GM18867 (cell line): Measurements from ENCODE around the gene CAPN10.

ENCODE experiments used
- ATAC-seq: cut with Tn5 transposase; IDR thresholded peaks from one replicate; pipeline ENCODE4 v1.9.1; 2021; ENCODE audit warnings: mild to moderate bottlenecking, moderate library complexity; ENCODE audit not compliant: unreplicated experiment

CAPN10 gene

DNA sequence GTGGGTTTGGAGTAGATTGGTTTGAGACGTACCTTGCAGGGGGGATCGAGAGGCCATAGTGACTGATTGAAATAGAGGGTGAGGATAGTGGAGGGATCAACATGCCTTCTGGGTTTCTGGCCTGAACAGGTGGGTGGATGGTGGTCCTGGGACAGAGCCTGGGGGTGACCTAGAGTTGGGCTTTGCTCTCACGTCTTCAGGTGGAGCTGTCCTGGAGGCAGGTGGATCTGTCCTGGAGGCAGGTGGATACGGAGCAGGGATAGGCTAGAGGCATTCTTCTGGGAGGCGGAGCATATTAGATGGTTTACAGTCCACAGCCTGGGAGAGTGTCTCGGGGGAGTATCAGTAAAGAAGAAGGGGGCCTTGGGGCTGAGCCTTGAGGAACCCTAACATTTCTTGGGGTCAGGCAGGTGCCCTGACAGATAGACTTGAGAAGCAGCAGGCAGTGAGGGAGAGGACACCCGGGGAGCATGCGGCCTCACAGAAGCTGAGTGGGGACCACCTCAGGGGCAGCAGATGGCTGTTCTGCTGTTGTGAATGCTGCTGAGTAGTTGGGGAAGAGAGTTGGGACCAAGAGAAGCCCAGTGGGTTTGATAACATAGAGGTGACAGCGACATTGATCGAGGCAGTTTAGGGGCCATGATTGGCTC is 1.6 kb downstream of the CAPN10 start:
- no peak for ATAC-seq

- ATAC-seq: no peak
These were observed 2.1 kb downstream of the CAPN10 start for GRCh38 chr2:240588669-240589068.

GRCh38 chr2:240589375-240589774 is 2.8 kb downstream of the CAPN10 start:
- ATAC-seq: no peak

- ATAC-seq: no peak
These were observed 3.5 kb downstream of the CAPN10 start for GRCh38 chr2:240589850-240590525.

DNA sequence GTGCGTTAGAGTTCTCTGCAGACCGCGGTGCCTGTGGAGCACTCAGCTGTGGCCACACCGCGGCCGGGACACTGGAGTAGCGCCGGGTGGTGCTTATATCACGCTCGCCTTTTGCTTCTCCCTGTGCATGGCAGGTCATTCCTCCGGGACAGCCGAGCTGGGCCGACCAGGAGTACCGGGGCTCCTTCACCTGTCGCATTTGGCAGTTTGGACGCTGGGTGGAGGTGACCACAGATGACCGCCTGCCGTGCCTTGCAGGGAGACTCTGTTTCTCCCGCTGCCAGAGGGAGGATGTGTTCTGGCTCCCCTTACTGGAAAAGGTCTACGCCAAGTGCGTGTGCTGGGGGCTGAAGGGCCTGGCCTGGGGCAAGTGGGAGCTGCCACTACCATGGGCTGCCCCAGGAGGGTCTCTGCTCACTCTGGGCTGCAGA is 4.2 kb downstream of the CAPN10 start:
- no peak for ATAC-seq

GRCh38 chr2:240591226-240591625 is 4.7 kb downstream of the CAPN10 start:
- no peak for ATAC-seq

GRCh38 chr2:240591784-240592183 is 5.2 kb downstream of the CAPN10 start:
- ATAC-seq: no peak

DNA sequence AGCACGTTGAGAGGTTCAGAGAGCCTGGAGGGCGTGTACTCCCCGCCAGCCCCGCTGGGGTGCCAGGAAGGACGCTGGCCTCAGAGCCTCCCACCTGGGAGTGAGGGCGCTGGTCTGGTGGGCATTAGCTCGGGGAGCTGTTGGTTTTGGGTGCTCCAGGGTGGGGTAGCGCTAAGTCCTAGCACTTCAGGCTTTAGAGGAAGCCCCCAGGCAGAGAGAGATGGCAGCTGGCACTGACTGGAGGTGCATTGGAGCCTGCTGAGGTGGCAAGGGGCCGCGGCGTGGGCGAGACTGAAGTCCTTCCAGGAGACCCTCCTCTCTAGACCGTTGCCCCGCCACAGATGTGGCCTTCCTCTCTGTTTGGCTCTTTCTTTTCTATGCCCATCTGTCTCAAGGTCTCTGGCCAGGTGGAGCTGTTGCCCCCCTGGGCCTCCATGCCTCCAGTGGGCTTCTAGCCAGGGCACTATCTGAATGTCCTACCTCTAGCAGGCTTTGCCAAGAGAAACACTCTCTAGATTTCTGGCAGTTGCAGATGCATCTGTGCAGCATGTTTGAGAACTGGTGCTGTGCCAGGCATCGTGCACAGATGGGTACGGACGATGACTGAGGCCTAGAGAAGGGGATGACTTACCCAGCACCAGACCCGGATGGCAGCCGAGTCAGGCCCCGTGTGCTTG is 6.6 kb downstream of the CAPN10 start:
- ATAC-seq: no peak

DNA sequence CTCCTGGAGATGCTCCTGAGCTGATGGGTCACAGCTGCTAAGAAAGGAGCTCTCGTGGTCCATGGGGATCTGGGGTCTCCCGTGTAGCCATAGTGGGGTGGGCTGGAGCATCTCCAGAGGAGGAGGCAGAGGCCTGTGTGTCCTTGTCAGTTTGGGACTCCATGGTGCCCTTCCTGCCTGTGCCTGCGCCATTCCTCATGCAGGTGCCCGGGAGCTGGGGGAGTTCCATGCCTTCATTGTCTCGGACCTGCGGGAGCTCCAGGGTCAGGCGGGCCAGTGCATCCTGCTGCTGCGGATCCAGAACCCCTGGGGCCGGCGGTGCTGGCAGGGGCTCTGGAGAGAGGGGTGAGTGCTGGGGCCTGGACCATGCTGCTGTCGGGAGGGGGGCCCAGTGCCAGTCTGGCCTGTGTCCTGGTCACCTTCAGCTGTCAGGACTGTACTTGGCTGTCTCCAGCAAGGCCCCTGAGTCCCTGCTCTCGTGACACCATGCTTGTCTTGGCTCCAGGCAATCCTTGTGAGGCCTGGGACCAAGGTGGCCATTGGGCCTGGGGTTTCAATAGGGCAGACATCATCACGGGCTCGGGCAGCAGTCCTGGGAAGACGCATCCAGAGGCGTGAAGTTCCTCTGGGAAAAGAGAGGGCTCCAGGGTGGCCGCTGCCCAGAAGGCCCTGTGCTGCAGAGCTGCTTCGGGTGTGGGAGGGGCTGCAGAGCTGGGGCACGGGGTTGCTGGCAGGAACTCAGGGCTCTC is 7.3 kb downstream of the CAPN10 start:
- ATAC-seq: no peak

- ATAC-seq: no peak
These were observed 8.2 kb downstream of the CAPN10 start for GRCh38 chr2:240594511-240595380.

DNA sequence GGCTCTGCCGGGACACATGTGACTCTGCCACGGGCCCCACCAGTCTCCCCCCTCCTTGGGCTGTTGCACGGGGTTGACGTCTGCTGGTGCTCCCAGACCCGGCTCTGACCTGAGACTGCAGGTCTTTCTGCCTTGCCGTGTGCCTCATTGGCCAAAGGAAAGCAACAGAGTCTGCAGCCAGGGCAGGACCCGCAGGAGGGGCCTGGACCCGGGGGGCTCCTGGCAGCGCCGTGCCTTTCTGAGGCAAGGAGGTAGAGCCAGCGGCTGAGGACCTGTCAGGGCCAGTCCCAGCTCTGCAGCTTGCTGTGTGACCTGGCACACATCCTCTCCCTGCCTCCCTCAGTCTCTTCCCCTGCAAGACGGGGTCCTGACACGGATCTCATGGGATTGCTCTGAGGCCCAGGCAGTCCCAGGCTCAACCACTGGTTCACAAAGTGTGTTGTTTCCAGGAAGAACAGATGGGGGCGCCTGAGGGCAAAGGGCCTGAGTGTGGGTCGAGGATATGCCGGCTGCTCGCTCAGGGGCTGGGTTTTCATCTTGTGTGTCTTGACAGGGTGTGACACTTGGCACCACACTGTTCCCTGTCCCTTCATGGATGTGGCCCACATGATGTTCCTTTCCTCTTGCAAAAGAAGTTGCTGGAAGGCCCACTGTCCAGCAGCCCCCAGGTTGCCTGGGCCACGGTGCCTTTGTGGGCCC is 9.0 kb downstream of the CAPN10 start:
- ATAC-seq: no peak

GRCh38 chr2:240596080-240596460 is 9.5 kb downstream of the CAPN10 start:
- ATAC-seq: no peak

- no peak for ATAC-seq
These were observed 10.0 kb downstream of the CAPN10 start for GRCh38 chr2:240596491-240596931.

DNA sequence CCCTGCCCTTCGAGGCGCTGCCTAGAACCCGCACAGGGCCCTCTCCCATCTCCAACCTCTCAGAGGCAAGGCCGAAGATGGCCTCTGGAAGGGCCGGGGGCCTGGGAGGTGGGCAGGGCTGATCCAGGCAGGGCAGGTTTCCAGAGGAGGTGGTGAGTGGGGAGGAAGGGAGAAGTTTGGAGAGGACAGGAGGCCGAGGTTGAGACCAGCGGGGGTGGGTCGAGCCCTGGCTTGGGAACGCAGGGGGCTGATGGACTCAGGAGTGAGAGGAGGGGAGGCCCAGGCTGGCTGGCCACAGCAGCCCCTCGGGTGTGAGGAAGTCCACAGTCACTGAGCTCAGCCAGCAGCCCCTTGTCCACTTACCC is 10.5 kb downstream of the CAPN10 start:
- ATAC-seq: no peak

DNA sequence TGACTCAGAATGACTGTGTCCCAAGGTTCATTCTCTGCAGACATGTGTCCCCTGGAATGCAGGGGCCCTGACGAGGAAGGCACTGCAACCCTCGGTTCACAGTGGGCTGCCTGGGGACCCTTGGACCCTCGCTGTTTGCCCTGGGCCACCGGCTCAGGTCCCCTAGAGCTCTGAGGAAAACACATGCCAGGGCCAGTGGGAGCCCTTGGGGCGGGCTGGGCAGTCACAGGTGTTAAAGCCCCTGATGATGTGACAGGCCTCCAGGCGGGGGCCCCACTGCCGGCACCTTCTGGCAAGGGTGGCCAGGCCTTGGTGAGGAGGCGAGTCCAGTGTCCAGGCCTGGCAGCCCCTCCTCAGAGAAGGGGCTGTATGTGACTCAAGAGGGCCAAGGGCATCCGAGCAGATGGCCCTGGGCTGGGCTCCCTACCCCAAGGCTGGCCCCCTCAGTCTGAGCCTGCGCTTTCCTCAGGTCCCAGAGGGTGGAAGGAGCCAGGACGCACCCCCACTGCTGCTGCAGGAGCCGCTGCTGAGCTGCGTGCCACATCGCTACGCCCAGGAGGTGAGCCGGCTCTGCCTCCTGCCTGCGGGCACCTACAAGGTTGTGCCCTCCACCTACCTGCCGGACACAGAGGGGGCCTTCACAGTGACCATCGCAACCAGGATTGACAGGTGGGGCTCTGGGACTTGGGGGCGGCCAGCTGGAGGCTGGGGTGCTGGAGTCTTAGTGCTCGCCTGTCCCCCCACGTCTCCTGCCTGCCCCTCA is 11.1 kb downstream of the CAPN10 start:
- ATAC-seq: no peak

GRCh38 chr2:240598311-240598911 is 11.9 kb downstream of the CAPN10 start:
- ATAC-seq: no peak

GRCh38 chr2:240599141-240599583 is 12.6 kb downstream of the CAPN10 start:
- ATAC-seq: no peak

GRCh38 chr2:240600451-240600961 is 14.0 kb downstream of the CAPN10 start:
- ATAC-seq: no peak
